NCI-H748 (cell line): ENCODE data around the gene COL11A2.

Experiments used
- DNase-seq: peaks from one replicate; lab custom pipeline; 2025; ENCODE audit not compliant: unreplicated experiment; lab: John Stamatoyannopoulos, UW

The COL11A2 gene

GRCh38 chr6:33193619-33194018, 1.4 kb upstream of the COL11A2 start:
- DNase-seq = no peak

DNA sequence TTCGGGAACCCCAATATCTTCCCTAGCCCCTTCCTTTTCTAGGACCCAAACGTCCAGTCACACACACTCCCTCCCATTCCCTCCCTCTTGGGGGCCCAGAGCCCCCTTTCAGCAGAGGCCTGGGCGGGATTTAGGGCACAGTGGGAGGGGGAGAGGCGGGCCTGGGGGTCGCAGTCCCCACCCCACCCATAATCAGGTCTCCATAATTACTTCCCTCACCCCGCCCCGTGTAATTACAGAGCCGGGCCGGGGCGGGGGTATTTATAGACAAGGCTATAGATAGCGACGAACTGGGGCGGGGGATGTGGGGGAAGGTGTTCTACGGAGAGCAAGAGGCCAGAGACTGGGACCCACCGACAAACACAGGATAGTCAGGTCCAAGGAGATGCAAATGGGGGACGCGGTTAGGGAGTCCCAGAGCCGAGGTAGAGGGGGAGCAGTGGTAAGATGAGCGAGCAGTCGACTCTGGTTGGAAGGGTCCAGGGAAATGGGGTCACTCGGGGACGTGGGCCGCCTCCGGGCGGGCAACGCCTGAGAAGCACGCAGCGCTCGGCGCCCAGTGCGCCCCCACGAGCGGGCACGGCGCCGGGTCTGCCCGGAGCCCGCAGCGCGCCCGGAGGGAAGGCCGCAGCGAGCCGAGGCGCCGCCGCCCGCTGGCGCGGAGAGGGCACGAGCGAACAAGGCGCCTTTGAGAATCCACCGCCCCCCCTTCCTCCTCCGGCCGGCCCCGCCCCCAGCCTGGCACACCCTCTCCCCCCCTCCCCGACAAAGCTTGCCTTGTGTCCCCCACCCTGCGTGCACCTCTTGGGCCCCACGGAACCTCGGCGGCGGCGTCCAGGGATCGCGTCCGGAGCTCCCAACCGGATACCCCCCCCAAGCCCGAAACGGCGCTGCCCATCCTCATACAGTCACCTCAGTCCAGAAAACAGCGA, 670 bp upstream of the COL11A2 start:
- DNase-seq = peak; percentile 87

DNA sequence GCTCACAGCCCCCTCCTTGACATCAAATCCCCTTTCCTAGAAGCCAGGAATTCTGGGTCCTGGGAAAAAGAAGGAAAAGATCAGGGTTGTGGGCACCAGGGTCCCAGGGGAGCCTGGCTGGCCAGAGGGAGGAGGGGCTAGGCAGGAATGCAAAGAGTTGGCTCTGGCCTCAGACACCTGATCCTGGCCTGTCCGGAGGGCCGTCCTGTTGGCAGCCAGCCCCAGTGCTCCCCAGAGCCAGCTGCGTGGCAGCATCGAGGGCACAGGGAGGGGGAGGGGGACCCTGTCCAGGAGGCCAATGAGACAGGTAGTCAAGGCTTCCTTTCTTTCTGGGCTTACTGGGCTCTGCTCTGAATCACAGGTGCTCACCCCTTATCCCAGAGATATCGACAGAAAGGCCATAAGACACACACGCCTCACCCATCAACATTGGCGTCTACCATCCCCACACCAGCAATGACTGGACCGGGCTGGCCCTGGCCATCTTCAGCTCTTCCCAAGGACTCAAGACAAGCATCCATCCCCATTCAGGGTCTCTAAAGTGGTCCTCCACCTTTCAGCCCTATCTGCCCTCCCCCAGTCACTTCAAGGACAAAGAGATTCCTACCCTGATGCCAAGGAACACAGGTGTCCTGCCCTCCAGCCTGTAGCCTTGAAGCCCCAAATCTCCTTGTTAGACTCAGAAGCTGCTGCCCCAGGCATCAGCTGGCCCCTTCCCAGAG, 723 bp downstream of the COL11A2 start:
- DNase-seq = no peak

DNA sequence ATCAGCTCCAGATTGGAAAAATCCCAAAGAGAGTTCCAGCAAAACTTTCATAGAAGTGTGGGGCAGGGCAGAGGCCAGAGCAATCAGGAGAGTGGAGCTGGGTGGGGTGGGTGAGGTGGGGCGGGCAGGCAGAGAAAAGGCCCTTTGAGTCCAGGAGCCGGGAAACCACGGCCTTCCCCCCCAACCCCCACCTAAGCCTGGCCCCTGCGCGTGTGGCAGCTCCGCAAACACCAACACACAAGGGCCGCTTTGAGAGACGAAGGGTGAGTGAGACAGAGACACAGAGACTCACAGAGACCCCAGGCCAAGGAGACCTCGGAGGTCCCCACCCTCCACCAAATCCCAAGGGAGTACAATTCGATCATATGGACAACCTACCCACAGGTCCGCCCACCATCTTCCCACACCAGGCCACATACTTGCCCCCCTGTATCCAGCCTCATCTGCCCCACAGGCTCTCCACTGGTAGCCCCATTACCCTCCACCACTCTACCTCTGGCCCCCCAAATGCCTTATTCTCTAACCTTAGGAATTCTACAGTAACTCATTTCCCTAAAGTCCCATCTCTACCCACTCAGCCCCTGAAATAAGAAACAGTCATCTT, 1.7 kb downstream of the COL11A2 start:
- no peak for DNase-seq

GRCh38 chr6:33189625-33190448, 2.4 kb downstream of the COL11A2 start:
- DNase-seq = no peak

DNA sequence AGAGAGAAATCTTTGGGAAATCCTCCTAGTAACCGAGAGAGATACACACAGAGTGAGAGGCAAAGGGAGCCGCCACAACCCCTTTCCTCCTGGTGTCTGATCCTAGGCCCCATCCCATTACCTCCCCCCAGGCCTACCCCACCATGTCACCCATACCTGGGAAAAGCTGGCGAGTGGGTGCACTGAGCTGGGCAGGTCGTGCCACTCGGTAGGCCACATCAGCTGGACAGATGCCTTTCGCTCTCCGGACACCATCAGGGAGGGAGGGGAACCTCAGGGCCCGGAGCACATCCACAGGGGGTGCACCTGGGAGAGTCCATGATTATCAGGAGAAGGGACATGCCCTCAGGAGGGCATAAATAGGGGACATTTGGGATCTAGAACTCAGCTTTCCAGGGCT, 3.1 kb downstream of the COL11A2 start:
- DNase-seq = no peak

- DNase-seq = no peak
Observed at GRCh38 chr6:33187809-33188208, 4.5 kb downstream of the COL11A2 start.

- no peak for DNase-seq
Observed at GRCh38 chr6:33185654-33186187, 6.5 kb downstream of the COL11A2 start.

DNA sequence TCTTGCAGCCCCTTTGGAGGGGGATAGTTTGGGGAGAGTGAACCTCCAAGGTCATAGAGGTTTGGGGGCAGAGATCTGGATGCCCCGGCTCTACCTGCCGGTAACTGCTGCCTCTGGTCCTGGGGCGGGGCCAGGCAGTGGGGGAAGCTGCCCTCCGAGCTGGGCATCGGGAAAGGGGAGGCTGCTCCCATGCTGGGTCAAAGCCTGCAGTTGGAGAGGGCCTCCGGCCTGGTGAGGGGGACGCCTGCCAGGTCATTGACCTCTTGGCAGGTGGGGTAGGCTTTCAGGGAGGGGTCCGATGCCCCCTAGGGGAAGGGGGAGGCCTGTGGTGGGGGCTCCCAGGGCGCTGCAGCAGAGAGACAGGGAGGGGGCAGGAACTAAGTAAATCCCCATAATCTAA, 7.1 kb downstream of the COL11A2 start:
- no peak for DNase-seq

DNA sequence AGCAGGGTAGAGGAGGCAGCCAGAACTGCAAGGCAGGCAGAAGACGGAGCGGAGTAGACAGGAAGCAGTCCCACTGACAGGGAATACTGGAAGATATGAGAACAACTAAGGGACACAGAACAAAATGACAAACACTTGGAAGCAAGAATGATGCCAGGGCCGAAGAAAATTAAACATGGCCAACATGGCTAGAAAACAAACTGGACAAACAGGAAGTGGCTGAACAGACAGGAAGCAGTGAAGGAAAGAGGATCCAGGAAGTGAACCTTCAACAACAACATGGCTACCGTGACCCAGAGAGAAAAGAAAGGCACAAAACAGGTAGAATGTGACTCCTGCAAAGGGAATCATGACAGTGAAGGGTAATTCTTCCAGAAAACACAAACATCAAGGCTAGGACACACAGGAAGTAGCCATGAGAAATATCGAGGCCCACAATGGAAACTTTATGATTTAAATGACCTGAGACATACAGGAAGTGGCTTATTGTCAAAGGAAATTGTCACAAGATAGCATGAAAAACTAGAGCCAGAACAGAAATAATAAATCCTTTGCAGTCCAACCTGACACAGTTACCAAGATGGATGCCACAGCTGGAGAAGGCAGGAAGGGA, 9.1 kb downstream of the COL11A2 start:
- no peak for DNase-seq

DNA sequence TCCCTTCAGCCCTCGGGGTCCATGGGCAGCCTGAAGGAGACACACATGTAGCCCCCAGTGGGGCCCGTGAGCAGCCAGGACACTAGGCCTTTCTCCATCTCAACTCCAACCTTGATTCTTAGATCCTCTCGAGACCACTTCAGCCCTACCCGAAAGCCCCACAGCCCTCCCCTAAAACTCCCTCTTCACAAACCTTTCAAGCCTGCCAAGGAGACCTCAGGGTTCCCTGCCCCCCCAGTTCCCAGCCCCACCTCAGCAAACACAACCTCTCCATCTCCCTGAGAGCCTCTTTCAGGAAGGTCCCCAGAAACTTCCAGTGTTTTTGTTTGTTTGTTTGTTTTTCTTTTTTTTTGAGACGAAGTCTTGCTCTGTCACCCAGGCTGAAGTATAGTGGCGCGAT, 11.1 kb downstream of the COL11A2 start:
- DNase-seq = no peak

- no peak for DNase-seq
Observed at GRCh38 chr6:33178755-33179475, 13.4 kb downstream of the COL11A2 start.

DNA sequence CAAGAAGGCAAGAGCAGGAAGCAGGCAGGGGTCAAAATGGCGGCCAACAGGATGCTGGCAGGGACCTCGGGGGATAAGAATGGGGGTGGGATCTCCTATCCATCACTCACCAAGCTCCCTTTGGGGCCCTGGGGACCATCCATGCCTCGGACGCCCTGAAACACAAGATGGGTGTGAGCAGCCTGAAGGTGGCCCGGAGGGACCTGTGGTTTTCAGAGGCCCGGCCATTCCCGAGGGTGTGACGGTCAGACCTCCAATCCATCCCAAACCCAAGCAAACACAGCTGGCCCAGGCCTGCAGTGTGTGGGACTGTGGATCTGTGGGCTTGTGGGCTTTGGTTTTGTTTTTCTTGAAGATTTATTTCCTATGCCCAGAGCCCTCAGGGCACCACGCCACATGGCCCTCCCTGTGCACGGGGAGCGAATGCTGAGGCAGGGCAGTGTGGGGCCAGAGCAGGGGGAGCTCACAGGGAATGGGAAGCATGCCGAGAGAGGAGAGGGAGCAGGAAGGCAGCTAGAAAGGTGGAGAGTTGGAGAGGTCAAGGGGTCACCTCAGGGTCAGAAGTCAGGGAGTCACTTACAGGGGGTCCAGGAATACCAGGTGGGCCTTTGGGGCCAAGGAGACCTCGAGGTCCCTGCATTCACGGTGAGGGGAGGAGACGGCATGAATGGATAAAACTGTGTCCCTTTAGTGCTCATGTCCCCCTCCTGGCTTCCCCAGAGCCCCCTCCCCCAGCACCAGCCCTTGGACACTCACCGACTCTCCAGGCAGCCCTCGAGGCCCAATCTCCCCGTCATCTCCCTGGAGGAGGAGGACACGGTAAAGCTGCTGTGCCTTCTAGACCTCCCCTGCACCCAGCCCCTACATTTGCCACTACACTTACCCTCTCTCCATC, 14.5 kb downstream of the COL11A2 start:
- DNase-seq = no peak

DNA sequence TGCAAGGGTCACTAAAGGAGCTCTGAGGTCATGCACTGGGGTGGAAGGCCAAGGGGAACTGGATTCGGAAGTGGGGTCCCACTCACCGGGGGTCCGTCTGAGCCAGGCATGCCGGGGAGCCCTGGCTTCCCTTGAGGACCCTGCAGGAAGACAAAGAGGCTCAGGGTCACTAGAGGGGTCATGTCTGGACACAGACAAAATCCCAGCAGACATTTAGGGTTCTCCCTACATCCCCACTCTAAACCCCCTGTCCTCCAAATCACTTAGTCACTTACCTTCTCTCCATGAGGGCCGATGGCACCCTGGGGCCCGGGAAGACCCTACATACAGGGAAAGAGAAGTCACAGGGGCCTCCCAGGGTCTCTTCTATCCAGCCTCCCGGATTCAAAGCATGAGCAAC, 15.4 kb downstream of the COL11A2 start:
- no peak for DNase-seq

DNA sequence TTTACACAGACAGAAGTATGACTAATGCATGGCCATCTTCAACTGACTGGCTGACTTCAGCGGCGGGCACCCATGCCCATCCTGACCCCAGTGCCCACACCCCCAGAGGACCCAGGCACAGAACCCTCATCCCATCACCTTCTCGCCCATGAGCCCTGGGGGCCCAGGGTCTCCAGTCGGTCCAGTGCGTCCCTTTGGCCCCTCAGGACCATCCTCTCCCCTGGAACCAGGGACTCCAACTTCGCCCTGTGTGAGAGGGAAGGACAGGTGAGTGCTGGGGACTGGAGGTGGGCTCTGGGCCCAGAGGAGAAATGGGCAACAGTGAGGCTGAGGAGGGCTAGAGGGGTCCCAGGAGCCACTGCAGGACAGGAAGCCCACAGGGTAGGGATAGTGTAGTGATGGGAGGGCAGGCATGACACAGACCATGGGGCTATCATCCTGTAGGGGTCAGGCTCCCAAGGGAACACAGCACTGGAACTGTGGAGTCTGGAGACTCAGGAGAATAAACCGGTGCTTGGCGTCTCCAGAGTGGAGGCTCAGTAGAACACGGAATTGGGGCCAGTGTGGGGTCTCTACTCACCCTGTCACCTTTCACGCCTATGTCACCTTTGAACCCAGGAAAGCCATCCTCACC, 16.7 kb downstream of the COL11A2 start:
- DNase-seq = no peak

DNA sequence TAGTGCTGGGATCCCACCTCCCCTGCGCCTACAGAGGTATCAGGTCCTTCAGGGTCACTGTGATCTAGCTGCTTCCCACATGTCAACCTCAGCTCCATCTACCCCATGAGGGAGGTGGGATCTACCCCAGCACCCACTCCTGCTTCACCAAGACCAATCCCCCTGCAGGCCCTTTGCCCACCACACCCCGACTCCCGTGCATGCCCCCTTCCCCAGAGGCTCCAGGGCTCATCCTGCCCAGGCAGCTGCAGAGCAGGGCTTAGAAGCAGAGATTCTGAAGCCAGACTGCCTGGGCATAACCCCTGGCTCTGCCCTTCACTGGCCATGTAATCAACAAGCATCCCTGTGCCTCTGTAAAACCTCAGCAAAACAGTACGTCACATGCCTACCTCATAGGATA, 17.5 kb downstream of the COL11A2 start:
- no peak for DNase-seq

DNA sequence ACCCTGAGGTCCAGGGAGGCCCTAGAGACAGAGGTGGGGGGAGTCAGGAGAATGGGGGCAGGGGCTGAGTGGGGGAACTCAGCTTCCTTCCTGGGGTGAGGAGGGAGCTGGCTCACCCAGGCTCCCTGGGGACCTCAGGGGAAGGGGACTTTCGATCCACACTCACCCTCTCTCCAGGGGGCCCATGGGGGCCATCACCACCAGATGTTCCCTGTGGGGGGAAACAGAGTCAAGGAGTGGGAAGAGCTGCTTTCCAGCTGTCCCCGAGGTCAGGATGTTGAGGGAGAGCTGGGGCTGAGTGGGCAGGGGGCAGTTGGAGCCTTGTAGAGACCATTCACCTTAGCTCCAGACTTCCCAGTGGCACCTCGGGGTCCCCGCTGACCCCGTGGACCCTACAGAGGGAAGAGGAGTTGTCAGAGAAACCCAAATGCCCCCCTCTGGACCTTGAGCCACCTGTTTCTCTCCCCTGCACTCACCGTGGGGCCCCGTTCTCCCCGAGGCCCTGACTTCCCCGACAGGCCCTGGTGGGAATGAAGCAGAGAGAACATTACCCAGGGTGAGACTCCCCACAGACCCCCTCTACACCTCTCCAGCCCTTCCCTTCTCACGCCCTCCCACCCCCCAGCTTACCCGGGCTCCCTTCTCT, 18.6 kb downstream of the COL11A2 start:
- DNase-seq = no peak
